ENCODE results near the gene ENGASE. TPM values are rescaled to one million over a fixed set of nuclear protein-coding genes. Genes with fewer than 3 reads are reported as not detected.

Gene ENGASE
- total and polyA plus RNA-seq, 2 experiments from 2014 or later: 9.0 to 27.1 TPM

GRCh38 chr17:79073706-79074088 lies 927 bp upstream of the ENGASE start:
- Mint-ChIP-seq H3K4me3 (no peak overlapping the region), H3K4me1 (peaks cover 8% of the 10 kb centered on the region; the same call in 2 of the 3 replicates)
- no peak overlapping the region for H3K27ac ChIP-seq (ENCODE audit: low read depth)

More at GRCh38 chr17:79073706-79074088, 927 bp upstream of the ENGASE start:
- H3K4me3 ChIP-seq: no peak overlapping the region
- no peak overlapping the region for H3K4me2 ChIP-seq
- no peaks in the 10 kb centered on the region for H3F3A ChIP-seq (replicated peaks; ENCODE audit: low read depth)
- H3K4me1 ChIP-seq (ENCODE audit: insufficient read depth): peaks cover 7% of the 10 kb centered on the region; the same call in 1 of the 2 replicates
- ATAC-seq: no peak
- no peaks in the 10 kb centered on the region for H3K27me3 ChIP-seq (ENCODE audit: insufficient read depth)
- no peaks in the 10 kb centered on the region for H3K36me3 ChIP-seq (ENCODE audit: insufficient read depth)
- H2AFZ ChIP-seq: no peak overlapping the region
- Mint-ChIP-seq H3K36me3 (ENCODE audit: low read depth) (peaks cover 4% of the 10 kb centered on the region; the same call in 1 of the 3 replicates), H3K9me3 (no peaks in the 10 kb centered on the region), H3K27ac (no peak overlapping the region), H3K27me3 (ENCODE audit: insufficient read depth, low read depth, poor library complexity) (peaks cover 9% of the 10 kb centered on the region)
- H3K79me2 ChIP-seq (replicated peaks; ENCODE audit: insufficient read depth): no peaks in the 10 kb centered on the region
- no peak for DNase-seq (ENCODE audit: low spot score)
- no peak for TF ChIP-seq REST (IDR thresholded peaks at IDR 0.05; ENCODE audit: unreplicated experiment)
- TF ChIP-seq ZNF462 (CRISPR knock-in tag; IDR thresholded peaks at IDR 0.05): no peak
- TF ChIP-seq EZH2 (IDR thresholded peaks at IDR 0.05; ENCODE audit: low read depth, unreplicated experiment): no peak
- TF ChIP-seq, protein P1, sequence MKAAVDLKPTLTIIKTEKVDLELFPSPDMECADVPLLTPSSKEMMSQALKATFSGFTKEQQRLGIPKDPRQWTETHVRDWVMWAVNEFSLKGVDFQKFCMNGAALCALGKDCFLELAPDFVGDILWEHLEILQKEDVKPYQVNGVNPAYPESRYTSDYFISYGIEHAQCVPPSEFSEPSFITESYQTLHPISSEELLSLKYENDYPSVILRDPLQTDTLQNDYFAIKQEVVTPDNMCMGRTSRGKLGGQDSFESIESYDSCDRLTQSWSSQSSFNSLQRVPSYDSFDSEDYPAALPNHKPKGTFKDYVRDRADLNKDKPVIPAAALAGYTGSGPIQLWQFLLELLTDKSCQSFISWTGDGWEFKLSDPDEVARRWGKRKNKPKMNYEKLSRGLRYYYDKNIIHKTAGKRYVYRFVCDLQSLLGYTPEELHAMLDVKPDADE (IDR thresholded peaks at IDR 0.05): no peak
- H4K20me1 ChIP-seq (replicated peaks; ENCODE audit: insufficient read depth): peaks cover 9% of the 10 kb centered on the region
- no peaks in the 10 kb centered on the region for H3K9me2 ChIP-seq (ENCODE audit: insufficient read depth)

Measured in GM23338 (cell line).